GM12878 (cell line): ENCODE measurements around the gene SNX33. TPM values are rescaled to one million over a fixed set of nuclear protein-coding genes. Genes with fewer than 3 reads are reported as not detected.

ENCODE experiments used
- ATAC-seq: fragments of 200-7000 bp; cut with Tn5 transposase; 3 replicates; pipeline ENCODE4 v1.9.1; 2020; ENCODE audit warnings: mild to moderate bottlenecking, moderate library complexity
- BruUV-seq: library from RNA; stranded (reverse); fragments of 400-500 nt; replicated peaks from 2 replicates; lab custom pipeline; 2021; lab: Mats Ljungman, UMichigan
- CTCF ChIA-PET: fragments of 300-600 bp; sonication (Branson Sonifier 250); formaldehyde crosslinking; extraction: SDS; loops from one replicate; lab custom pipeline; 2021; ENCODE audit warnings: inconsistent platforms; lab: Yijun Ruan, JAX
- POLR2A ChIA-PET: fragments of 350-600 bp; formaldehyde crosslinking; extraction: SDS; loops from one replicate; lab custom pipeline; 2021; ENCODE audit warnings: inconsistent platforms; lab: Charles Lee
- RAD21 ChIA-PET: fragments of 300-600 bp; sonication (Branson Sonifier 250); formaldehyde crosslinking; loops from one replicate; lab custom pipeline; 2023; ENCODE audit warnings: antibody characterized with exemption; ENCODE audit not compliant: unreplicated experiment; lab: Charles Lee
- SMC1A ChIA-PET: fragments of 300-600 bp; sonication (Branson Sonifier 250); formaldehyde crosslinking; loops from one replicate; lab custom pipeline; 2023; ENCODE audit not compliant: unreplicated experiment, uncharacterized antibody; lab: Charles Lee
- DNase-seq: peaks from one replicate; pipeline ENCODE4 v3.0.0-alpha.2; 2011; ENCODE audit warnings: low read depth, low spot score
- FAIRE-seq: peaks from 3 replicates; lab custom pipeline; 2011; peaks lifted over from hg19 to GRCh38; lab: Jason Lieb, UNC
- H2AFZ ChIP-seq: 2 replicates; pipeline ENCODE4 v1.6.0; 2011; ENCODE audit warnings: low read depth, low read length, control low read depth; ENCODE audit not compliant: control insufficient read depth
- H3K27ac ChIP-seq: 2 replicates; pipeline ENCODE4 v1.5.1; 2011; ENCODE audit warnings: control low read depth; ENCODE audit not compliant: control insufficient read depth, insufficient read depth
- H3K27me3 ChIP-seq, 2 experiments: replicated peaks in 1 of 2; 2 replicates each; pipeline versions ENCODE4 v1.6.0 to v1.6.1; 2011; ENCODE audit warnings: low read length in 1 of 2; ENCODE audit not compliant: control insufficient read depth in 2 of 2, insufficient read depth in 2 of 2
- H3K36me3 ChIP-seq, 2 experiments: 2 replicates each; pipeline ENCODE4 v1.5.1; 2011; ENCODE audit warnings: low read length in 1 of 2; ENCODE audit not compliant: control insufficient read depth in 2 of 2, insufficient read depth in 2 of 2
- H3K4me1 ChIP-seq: 2 replicates; pipeline ENCODE4 v1.6.1; 2011; ENCODE audit warnings: mild to moderate bottlenecking, low read length, moderate library complexity, mixed read lengths; ENCODE audit not compliant: control insufficient read depth, insufficient read depth
- H3K4me2 ChIP-seq: 2 replicates; pipeline ENCODE4 v1.6.0; 2011; ENCODE audit warnings: control low read depth; ENCODE audit not compliant: control insufficient read depth, insufficient read depth
- H3K4me3 ChIP-seq: fragments of 200-600 bp; sonication (generic); 2 replicates; pipeline ENCODE4 v1.5.1; 2016
- H3K79me2 ChIP-seq: 2 replicates; pipeline ENCODE4 v1.6.0; 2011; ENCODE audit warnings: low read length; ENCODE audit not compliant: control insufficient read depth, insufficient read depth
- H3K9ac ChIP-seq: 2 replicates; pipeline ENCODE4 v1.8.0; 2011; ENCODE audit warnings: low read length, control low read depth, mixed read lengths; ENCODE audit not compliant: control insufficient read depth, insufficient read depth
- H3K9me3 ChIP-seq: replicated peaks from 3 replicates; pipeline ENCODE4 v1.5.1; 2011; ENCODE audit warnings: mild to moderate bottlenecking, low read length; ENCODE audit not compliant: control insufficient read depth, insufficient read depth
- H4K20me1 ChIP-seq: 2 replicates; pipeline ENCODE4 v1.6.0; 2011; ENCODE audit not compliant: control insufficient read depth, insufficient read depth
- ASH2L ChIP-seq: fragments of 300-600, 200-600 bp; sonication (generic); IDR thresholded peaks from 2 replicates; pipeline ENCODE4 v1.6.1; 2017; ENCODE audit warnings: low read depth, mild to moderate bottlenecking, borderline replicate concordance
- NFIC ChIP-seq: IDR thresholded peaks from 2 replicates; pipeline ENCODE4 v1.6.1; 2012; ENCODE audit warnings: low read depth, mild to moderate bottlenecking, inconsistent platforms, low read length, moderate library complexity
- PML ChIP-seq: IDR thresholded peaks from 2 replicates; pipeline ENCODE4 v1.6.1; 2012; ENCODE audit warnings: low read length, inconsistent platforms
- RAD21 ChIP-seq: IDR thresholded peaks from 2 replicates; pipeline ENCODE4 v1.6.1; 2011; ENCODE audit warnings: mild to moderate bottlenecking, low read depth, low read length, moderate library complexity; ENCODE audit not compliant: insufficient read depth
- RUNX3 ChIP-seq: IDR thresholded peaks from 2 replicates; pipeline ENCODE4 v1.6.1; 2012; ENCODE audit warnings: low read length, inconsistent platforms
- SPI1 ChIP-seq: IDR thresholded peaks from 2 replicates; pipeline ENCODE4 v1.6.1; 2011; ENCODE audit warnings: low read depth, mild to moderate bottlenecking, low read length, moderate library complexity, borderline replicate concordance; ENCODE audit not compliant: insufficient read depth
- SRF ChIP-seq, 2 experiments: IDR thresholded peaks; 2 replicates each; pipeline ENCODE4 v1.6.1; 2011; ENCODE audit warnings: low read depth in 2 of 2, low read length in 2 of 2, mild to moderate bottlenecking in 1 of 2, moderate library complexity in 1 of 2
- SUZ12 ChIP-seq: fragments of 200-600 bp; sonication (generic); IDR thresholded peaks from one replicate; pipeline ENCODE4 v1.6.1; 2018; ENCODE audit warnings: antibody characterized with exemption, mild to moderate bottlenecking; ENCODE audit not compliant: unreplicated experiment
- TCF12 ChIP-seq: IDR thresholded peaks from 2 replicates; pipeline ENCODE4 v1.6.1; 2011; ENCODE audit warnings: low read depth, mild to moderate bottlenecking, low read length
- in situ Hi-C: fragments of 300-500 bp; cut with MboI; formaldehyde crosslinking; loops from 9 replicates; pipeline ENCODE4 v1.14.3; 2018; ENCODE audit warnings: mixed read lengths
- intact Hi-C: fragments of 100-400 bp; cut with micrococcal nuclease; formaldehyde crosslinking; loops from one replicate; pipeline ENCODE4 v1.14.2; 2022; ENCODE audit not compliant: unreplicated experiment
- polyA plus RNA-seq, 11 experiments: library from polyadenylated mRNA; depleted of rRNA in 4 of 11; unstranded in 6 of 11; stranded (reverse) in 5 of 11; fragments of >200 nt; fragmentation: Nextera tagmentation in 4 of 11; fragmentation: Illumina TruSeq in 1 of 11; extraction: Ambion mirVana in 4 of 11; extraction: Trizol in 1 of 11; gene quantifications; 1 replicate in 1 of 11; 2 replicates in 10 of 11; pipeline versions ENCODE4 v1.2.1 to v1.2.3, GENCODE V29; 2011 to 2016; ENCODE audit warnings: inconsistent platforms in 2 of 11, missing spikeins in 2 of 11, low read depth in 1 of 11
- total RNA-seq, 4 experiments: library from RNA; depleted of rRNA in 3 of 4; stranded (reverse); fragments of >200 nt in 3 of 4; fragmentation: Illumina TruSeq in 1 of 4; extraction: Trizol in 1 of 4; gene quantifications; 2 replicates each; pipeline versions ENCODE4 v1.2.1 to v1.2.3, GENCODE V29; 2013 to 2021
- TF ChIP-seq, protein P1 (sequence below): fragments of 450-650 bp; IDR thresholded peaks from 2 replicates; pipeline ENCODE4 v1.6.1; 2017; ENCODE audit warnings: mild to moderate bottlenecking, moderate library complexity
- TF ChIP-seq, protein P2 (sequence below), 3 experiments: IDR thresholded peaks in 2 of 3; conservative IDR thresholded peaks in 1 of 3; 2 replicates each; pipeline ENCODE4 v1.5.1; 2011; ENCODE audit warnings: low read depth in 3 of 3, low read length in 3 of 3, mild to moderate bottlenecking in 3 of 3, control low read depth in 2 of 3, moderate library complexity in 2 of 3, inconsistent platforms in 1 of 3, mixed read lengths in 1 of 3; ENCODE audit not compliant: control insufficient read depth in 2 of 3, insufficient read depth in 1 of 3; ENCODE audit errors: extremely low read depth in 1 of 3

The SNX33 gene
- total and polyA plus RNA-seq, 10 of the 15 experiments (the other 5 are each of a cell fraction or from before 2014, with no cell fraction given), result 0.13 to 1.9 (median 0.55) TPM

GRCh38 chr15:75625542-75626347, 22.0 kb upstream of the SNX33 start, which contains the start of gene SNUPN (continued):
- TF ChIP-seq, protein P1, sequence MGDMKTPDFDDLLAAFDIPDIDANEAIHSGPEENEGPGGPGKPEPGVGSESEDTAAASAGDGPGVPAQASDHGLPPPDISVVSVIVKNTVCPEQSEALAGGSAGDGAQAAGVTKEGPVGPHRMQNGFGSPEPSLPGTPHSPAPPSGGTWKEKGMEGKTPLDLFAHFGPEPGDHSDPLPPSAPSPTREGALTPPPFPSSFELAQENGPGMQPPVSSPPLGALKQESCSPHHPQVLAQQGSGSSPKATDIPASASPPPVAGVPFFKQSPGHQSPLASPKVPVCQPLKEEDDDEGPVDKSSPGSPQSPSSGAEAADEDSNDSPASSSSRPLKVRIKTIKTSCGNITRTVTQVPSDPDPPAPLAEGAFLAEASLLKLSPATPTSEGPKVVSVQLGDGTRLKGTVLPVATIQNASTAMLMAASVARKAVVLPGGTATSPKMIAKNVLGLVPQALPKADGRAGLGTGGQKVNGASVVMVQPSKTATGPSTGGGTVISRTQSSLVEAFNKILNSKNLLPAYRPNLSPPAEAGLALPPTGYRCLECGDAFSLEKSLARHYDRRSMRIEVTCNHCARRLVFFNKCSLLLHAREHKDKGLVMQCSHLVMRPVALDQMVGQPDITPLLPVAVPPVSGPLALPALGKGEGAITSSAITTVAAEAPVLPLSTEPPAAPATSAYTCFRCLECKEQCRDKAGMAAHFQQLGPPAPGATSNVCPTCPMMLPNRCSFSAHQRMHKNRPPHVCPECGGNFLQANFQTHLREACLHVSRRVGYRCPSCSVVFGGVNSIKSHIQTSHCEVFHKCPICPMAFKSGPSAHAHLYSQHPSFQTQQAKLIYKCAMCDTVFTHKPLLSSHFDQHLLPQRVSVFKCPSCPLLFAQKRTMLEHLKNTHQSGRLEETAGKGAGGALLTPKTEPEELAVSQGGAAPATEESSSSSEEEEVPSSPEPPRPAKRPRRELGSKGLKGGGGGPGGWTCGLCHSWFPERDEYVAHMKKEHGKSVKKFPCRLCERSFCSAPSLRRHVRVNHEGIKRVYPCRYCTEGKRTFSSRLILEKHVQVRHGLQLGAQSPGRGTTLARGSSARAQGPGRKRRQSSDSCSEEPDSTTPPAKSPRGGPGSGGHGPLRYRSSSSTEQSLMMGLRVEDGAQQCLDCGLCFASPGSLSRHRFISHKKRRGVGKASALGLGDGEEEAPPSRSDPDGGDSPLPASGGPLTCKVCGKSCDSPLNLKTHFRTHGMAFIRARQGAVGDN, result peak; percentile 76
- TF ChIP-seq TCF12 (peak; percentile 88; the same call in 1 of the 2 replicates), ASH2L (no peak)

- no peak overlapping the region for H3K27ac ChIP-seq
- ATAC-seq, result no peak; the same call in 2 of the 3 replicates
- SMC1A ChIA-PET, result no interaction called here
- H3K4me2 ChIP-seq, result no peak overlapping the region
- RAD21 ChIA-PET, result interaction anchor here (0.8 to 2.0 kb wide), 2 partner anchors 10 to 264 kb away, joined by 3 to 5 read pairs; partner anchors contain the start of gene MAN2C1
- no peaks in the 10 kb centered on the region for H3K4me1 ChIP-seq
- intact Hi-C loops (no loop called here), in situ Hi-C loops (no loop called here)
- no peaks in the 10 kb centered on the region for H4K20me1 ChIP-seq
- H3K9ac ChIP-seq, result no peak overlapping the region
- FAIRE-seq, result no peak
- no peak overlapping the region for H3K4me3 ChIP-seq
- H3K27me3 ChIP-seq, result no peaks in the 10 kb centered on the region
- POLR2A ChIA-PET, result no interaction called here
- CTCF ChIA-PET, result interaction anchor here (0.6 to 1.4 kb wide), 2 partner anchors 8 to 264 kb away, joined by 3 read pairs; partner anchors contain the start of gene IMP3
- BruUV-seq, result no TSS peak
- no peak for DNase-seq
- H3K9me3 ChIP-seq, result no peaks in the 10 kb centered on the region
- peaks cover under 1% of the 10 kb centered on the region for H3K79me2 ChIP-seq
- no peak overlapping the region for H2AFZ ChIP-seq
- H3K36me3 ChIP-seq, result no peaks in the 10 kb centered on the region
- no peak for TF ChIP-seq NFIC
- TF ChIP-seq RUNX3, result no peak
- TF ChIP-seq, protein P1, result no peak
- TF ChIP-seq SRF (IDR thresholded peaks at IDR 0.05; ENCODE audit: low read depth in 2 of 2, low read length in 2 of 2), result no peak
- TF ChIP-seq, protein P2, sequence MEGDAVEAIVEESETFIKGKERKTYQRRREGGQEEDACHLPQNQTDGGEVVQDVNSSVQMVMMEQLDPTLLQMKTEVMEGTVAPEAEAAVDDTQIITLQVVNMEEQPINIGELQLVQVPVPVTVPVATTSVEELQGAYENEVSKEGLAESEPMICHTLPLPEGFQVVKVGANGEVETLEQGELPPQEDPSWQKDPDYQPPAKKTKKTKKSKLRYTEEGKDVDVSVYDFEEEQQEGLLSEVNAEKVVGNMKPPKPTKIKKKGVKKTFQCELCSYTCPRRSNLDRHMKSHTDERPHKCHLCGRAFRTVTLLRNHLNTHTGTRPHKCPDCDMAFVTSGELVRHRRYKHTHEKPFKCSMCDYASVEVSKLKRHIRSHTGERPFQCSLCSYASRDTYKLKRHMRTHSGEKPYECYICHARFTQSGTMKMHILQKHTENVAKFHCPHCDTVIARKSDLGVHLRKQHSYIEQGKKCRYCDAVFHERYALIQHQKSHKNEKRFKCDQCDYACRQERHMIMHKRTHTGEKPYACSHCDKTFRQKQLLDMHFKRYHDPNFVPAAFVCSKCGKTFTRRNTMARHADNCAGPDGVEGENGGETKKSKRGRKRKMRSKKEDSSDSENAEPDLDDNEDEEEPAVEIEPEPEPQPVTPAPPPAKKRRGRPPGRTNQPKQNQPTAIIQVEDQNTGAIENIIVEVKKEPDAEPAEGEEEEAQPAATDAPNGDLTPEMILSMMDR (IDR thresholded peaks at IDR 0.05 in 2 of 3, conservative IDR thresholded peaks at IDR 0.05 in 1 of 3; ENCODE audit: control insufficient read depth in 2 of 3, extremely low read depth in 1 of 3, insufficient read depth in 1 of 3, low read depth in 3 of 3, low read length in 3 of 3), result no peak
- TF ChIP-seq PML, result no peak
- TF ChIP-seq SUZ12, result no peak
- TF ChIP-seq SPI1, result no peak
- TF ChIP-seq RAD21, result no peak
These were observed 15.8 kb upstream of the SNX33 start for GRCh38 chr15:75631935-75632334.
